Naive thymus-derived CD4-positive, alpha-beta T cell (primary cell): ENCODE measurements around the gene PRPF40A. TPM values are rescaled to one million over a fixed set of nuclear protein-coding genes. Genes with fewer than 3 reads are reported as not detected.
"Not testable (repeated sequence)": the region's sequence is repeated elsewhere in the genome, so short reads cannot be mapped to it uniquely, and the experiment has no call there.

Experiments
- ATAC-seq: fragments of 150-1000 bp; cut with Tn5 transposase; 2 replicates; pipeline ENCODE4 v1.10.0; 2021; ENCODE audit warnings: mild to moderate bottlenecking, moderate library complexity
- CTCF ChIA-PET: fragments of 350-600 bp; sonication (Branson Sonifier 250); formaldehyde crosslinking; loops from one replicate; lab custom pipeline; 2021; ENCODE audit warnings: antibody characterized with exemption; lab: Charles Lee
- POLR2A ChIA-PET: fragments of 350-600 bp; sonication (Branson Sonifier 250); formaldehyde crosslinking; loops from one replicate; lab custom pipeline; 2021; ENCODE audit warnings: antibody characterized with exemption, inconsistent platforms; lab: Charles Lee
- DNase-seq, 9 donors: peaks; one replicate each; pipeline versions ENCODE4 v3.0.0 to v3.0.0-alpha.2; 2020 to 2022; ENCODE audit warnings: mixed read lengths in 1 of 9
- H3K27ac ChIP-seq: one replicate; pipeline ENCODE4 v1.7.0; 2013; ENCODE audit warnings: mild to moderate bottlenecking, low read depth, low read length, moderate library complexity
- H3K27me3 ChIP-seq, 2 donors: one replicate each; pipeline ENCODE4 v1.7.0; 2013; ENCODE audit warnings: low read length in 2 of 2, mild to moderate bottlenecking in 2 of 2, moderate library complexity in 2 of 2; ENCODE audit not compliant: control insufficient read depth in 2 of 2, insufficient read depth in 2 of 2
- H3K36me3 ChIP-seq, 3 experiments: 1 replicate in 2 of 3; 2 replicates in 1 of 3; pipeline ENCODE4 v1.7.0; 2013; ENCODE audit warnings: low read length in 3 of 3, mild to moderate bottlenecking in 3 of 3, moderate library complexity in 1 of 3; ENCODE audit not compliant: insufficient read depth in 3 of 3, control insufficient read depth in 2 of 3
- H3K4me1 ChIP-seq, 2 donors: one replicate each; pipeline ENCODE4 v1.7.0; 2013; ENCODE audit warnings: low read length in 2 of 2, mild to moderate bottlenecking in 2 of 2, moderate library complexity in 1 of 2; ENCODE audit not compliant: control insufficient read depth in 2 of 2, insufficient read depth in 2 of 2
- H3K4me3 ChIP-seq: 2 replicates; pipeline ENCODE4 v1.7.0; 2013; ENCODE audit warnings: mild to moderate bottlenecking, low read length
- H3K9me3 ChIP-seq, 3 experiments: 1 replicate in 2 of 3; 2 replicates in 1 of 3; pipeline ENCODE4 v1.7.0; 2013; ENCODE audit warnings: low read length in 3 of 3; ENCODE audit not compliant: control insufficient read depth in 2 of 3
- H3K27ac Mint-ChIP-seq, 9 donors: one replicate each; pipeline ENCODE4 v1.8.0; 2020 to 2022; ENCODE audit warnings: mixed read lengths in 9 of 9, mild to moderate bottlenecking in 8 of 9, moderate library complexity in 5 of 9, inconsistent platforms in 2 of 9
- H3K27me3 Mint-ChIP-seq, 5 donors: one replicate each; pipeline ENCODE4 v1.8.0; 2021 to 2022; ENCODE audit warnings: mixed read lengths in 5 of 5, mild to moderate bottlenecking in 1 of 5
- H3K36me3 Mint-ChIP-seq, 5 donors: one replicate each; pipeline ENCODE4 v1.8.0; 2020 to 2022; ENCODE audit warnings: mixed read lengths in 5 of 5, mild to moderate bottlenecking in 3 of 5, inconsistent platforms in 1 of 5
- H3K4me1 Mint-ChIP-seq, 7 donors: one replicate each; pipeline ENCODE4 v1.8.0; 2020 to 2022; ENCODE audit warnings: mixed read lengths in 7 of 7, mild to moderate bottlenecking in 3 of 7, inconsistent platforms in 1 of 7
- H3K4me3 Mint-ChIP-seq, 10 donors: one replicate each; pipeline ENCODE4 v1.8.0; 2020 to 2022; ENCODE audit warnings: mild to moderate bottlenecking in 10 of 10, mixed read lengths in 10 of 10, moderate library complexity in 6 of 10, inconsistent platforms in 2 of 10
- H3K9me3 Mint-ChIP-seq, 11 donors: one replicate each; pipeline ENCODE4 v1.8.0; 2020 to 2022; ENCODE audit warnings: mixed read lengths in 11 of 11, mild to moderate bottlenecking in 4 of 11, inconsistent platforms in 1 of 11, moderate library complexity in 1 of 11
- intact Hi-C, 2 donors: fragments of 100-400 bp; cut with micrococcal nuclease; formaldehyde crosslinking; loops; one replicate each; pipeline ENCODE4 v1.15.1; 2023
- polyA plus RNA-seq, 2 donors: library from polyadenylated mRNA; unstranded; fragments of 300-500 nt; fragmentation: Illumina TruSeq; gene quantifications; one replicate each; pipeline ENCODE4 v1.2.3, GENCODE V29; 2021
- total RNA-seq, 6 experiments: library from RNA in 5 of 6; stranded (reverse) in 5 of 6; gene quantifications; 1 replicate in 5 of 6; 2 replicates in 1 of 6; pipeline ENCODE4 v1.2.3 and lab custom pipeline; 2021 to 2026

The PRPF40A gene
- total RNA-seq (100 to 1,000 TPM; 104 to 126 (median 109) TPM), polyA plus RNA-seq (100 to 1,000 TPM; 116 to 119 TPM), total RNA-seq (lab: John Stamatoyannopoulos, UW) (176 reads per million, percentile 92 among the genes with 10 or more reads in this experiment)

DNA sequence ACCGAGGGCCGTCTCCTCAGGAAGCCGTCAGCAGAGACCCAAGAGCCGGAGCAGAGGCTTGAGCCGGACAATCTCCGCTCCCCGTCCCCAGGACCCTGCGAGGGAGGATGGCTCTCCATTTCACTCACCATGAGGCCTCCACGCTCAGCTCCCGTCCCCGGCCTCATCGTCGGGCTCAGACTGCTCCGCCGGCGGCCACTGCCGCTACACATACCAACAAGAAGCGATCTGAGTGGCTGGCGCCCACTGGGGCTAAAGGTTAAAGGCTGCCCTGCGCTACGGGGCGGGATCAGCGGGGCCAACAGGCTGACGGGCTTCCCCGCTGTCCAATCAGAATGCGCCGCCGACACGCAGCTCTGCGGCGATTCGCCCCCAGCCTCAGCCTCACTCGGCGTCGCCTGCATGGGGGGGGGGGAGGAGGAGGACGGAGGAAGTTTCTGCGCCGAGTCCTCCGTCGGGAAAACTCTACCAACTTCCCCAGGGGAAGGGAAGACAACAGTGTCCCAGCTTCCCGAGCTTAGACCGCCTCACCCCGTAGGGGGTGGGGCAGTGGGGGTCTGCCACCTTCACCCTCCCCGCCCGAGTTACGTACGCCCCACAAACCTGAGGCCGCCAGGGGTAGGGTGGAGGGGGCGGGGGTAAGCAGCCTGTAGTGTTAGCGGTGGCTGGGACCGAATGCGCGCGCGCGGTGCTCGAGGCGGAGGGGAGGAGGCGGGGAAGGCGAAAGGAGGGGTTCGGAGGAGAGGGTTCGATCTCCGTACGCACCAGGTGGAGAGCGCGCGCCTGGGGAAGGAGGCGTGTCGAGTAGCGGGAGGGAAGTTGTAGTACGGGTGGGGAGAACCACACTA lies at the start of gene PRPF40A:
PRPF40A (minus strand) TSS at position 234 of the 848 bp plus-strand sequence; CDS start at position 212, 22 bp downstream.
- CTCF ChIA-PET: no interaction called here
- Mint-ChIP-seq H3K27ac (peak within 1 kb of the TSS; percentile 97 to 100 (median 99)), H3K4me1 (peaks cover 47 to 84% (median 73%) of the 10 kb centered on the region in 7 donors), H3K9me3 (peaks cover 0 to 11% (median 0%) of the 10 kb centered on the region in 11 donors), H3K4me3 (peak within 1 kb of the TSS; percentile 97 to 100 (median 99)), H3K27me3 (no peaks in the 10 kb centered on the region), H3K36me3 (peaks cover 6 to 30% (median 19%) of the 10 kb centered on the region in 5 donors)
- peak; percentile 97 to 99 (median 98) for DNase-seq
- peak within 1 kb of the TSS; percentile 98 for H3K4me3 ChIP-seq
- peaks cover 21 to 35% of the 10 kb centered on the region in 2 donors for H3K4me1 ChIP-seq
- H3K9me3 ChIP-seq: no peaks in the 10 kb centered on the region
- POLR2A ChIA-PET: interaction anchor here (0.9 to 2.6 kb wide), 13 partner anchors 9 to 1454 kb away, joined by 3 to 12 read pairs (median 4); partner anchors contain the start of gene STAM2
- intact Hi-C loops: loop anchor here (1.0 to 10.0 kb wide), 16 partner anchors 13 to 1457 kb away; partner anchors contain the start of genes ARL5A (in 2 of the 2), NMI (in 2 of the 2), RBM43 (in 2 of the 2) and STAM2 (in 2 of the 2)
- H3K36me3 ChIP-seq: peaks cover 0 to 20% (median 0%) of the 10 kb centered on the region in 3 experiments
- peak; percentile 83 for ATAC-seq
- no peaks in the 10 kb centered on the region for H3K27me3 ChIP-seq
- peak within 1 kb of the TSS; percentile 93 for H3K27ac ChIP-seq

- Mint-ChIP-seq H3K27ac (no peak overlapping the region), H3K36me3 (peaks cover 0 to 11% (median 9%) of the 10 kb centered on the region in 5 donors), H3K27me3 (peaks cover 0 to 6% (median 0%) of the 10 kb centered on the region in 5 donors), H3K9me3 (peaks cover 0 to 2% (median 0%) of the 10 kb centered on the region in 11 donors), H3K4me1 (no peaks in the 10 kb centered on the region), H3K4me3 (no peak overlapping the region)
- Histone ChIP-seq H3K4me3 (no peak overlapping the region), H3K27me3 (no peaks in the 10 kb centered on the region), H3K27ac (no peak overlapping the region), H3K36me3 (no peaks in the 10 kb centered on the region), H3K9me3 (no peaks in the 10 kb centered on the region), H3K4me1 (no peaks in the 10 kb centered on the region)
- ChIA-PET CTCF (no interaction called here), POLR2A (no interaction called here)
- intact Hi-C loops: no loop called here
- ATAC-seq (no peak), DNase-seq (no peak)
These were observed 49.7 kb upstream of the PRPF40A start for GRCh38 chr2:152766928-152767327.

DNA sequence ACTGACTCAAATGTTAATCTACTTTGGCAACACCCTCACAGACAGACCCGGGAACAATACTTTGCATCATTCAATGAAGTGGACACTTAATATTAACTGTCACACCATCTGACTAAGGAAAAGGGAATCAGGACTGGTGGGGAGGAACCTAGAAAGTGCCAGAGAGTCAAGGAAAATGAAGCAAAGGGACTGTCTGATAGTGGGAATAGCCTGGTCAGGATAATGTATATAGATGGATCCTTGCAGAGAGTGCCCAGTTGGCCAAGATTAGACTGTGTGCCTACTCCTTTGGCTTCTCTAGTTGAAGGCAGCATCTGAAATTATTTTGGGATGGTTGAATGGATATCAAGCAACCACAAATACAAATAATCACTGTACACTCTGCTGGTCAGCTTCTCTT lies 46.4 kb upstream of the PRPF40A start:
- intact Hi-C loops: no loop called here

DNA sequence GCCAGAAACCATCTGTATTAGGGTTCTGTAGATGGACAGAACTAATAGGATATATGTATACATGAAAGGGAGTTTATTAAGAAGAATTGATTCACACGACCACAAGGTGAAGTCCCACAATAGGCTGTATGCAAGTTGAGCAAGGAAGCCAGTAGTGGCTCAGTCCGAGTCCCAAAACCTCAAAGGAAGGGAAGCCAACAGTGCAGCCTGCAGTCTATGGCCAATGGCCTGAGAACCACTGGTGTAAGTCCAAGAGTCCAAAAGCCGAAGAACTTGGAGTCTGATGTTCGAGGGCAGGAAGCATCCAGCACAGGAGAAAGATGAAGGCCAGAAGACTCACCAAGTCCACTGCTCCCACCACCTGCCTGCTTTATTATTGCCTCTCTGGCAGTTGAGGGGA lies 45.9 kb upstream of the PRPF40A start:
- POLR2A ChIA-PET, H3K4me3 Mint-ChIP-seq, H3K9me3 ChIP-seq, H3K4me1 ChIP-seq, DNase-seq, H3K27me3 Mint-ChIP-seq, ATAC-seq, H3K27me3 ChIP-seq, H3K27ac Mint-ChIP-seq, H3K36me3 ChIP-seq, H3K27ac ChIP-seq, H3K9me3 Mint-ChIP-seq, H3K4me3 ChIP-seq, CTCF ChIA-PET, H3K4me1 Mint-ChIP-seq, intact Hi-C loops: not testable (repeated sequence)
- H3K36me3 Mint-ChIP-seq: peaks cover 0 to 20% (median 17%) of the 10 kb centered on the region in 5 donors

More for the DNA sequence above, 46.4 kb upstream of the PRPF40A start:
- Mint-ChIP-seq H3K27ac (no peak overlapping the region), H3K36me3 (peaks cover 0 to 18% (median 17%) of the 10 kb centered on the region in 5 donors), H3K9me3 (peaks cover 0 to 2% (median 0%) of the 10 kb centered on the region in 11 donors), H3K27me3 (peaks cover 0 to under 1% (median 0%) of the 10 kb centered on the region in 5 donors), H3K4me3 (no peak overlapping the region), H3K4me1 (no peaks in the 10 kb centered on the region)
- no peaks in the 10 kb centered on the region for H3K9me3 ChIP-seq
- H3K27me3 ChIP-seq: no peaks in the 10 kb centered on the region
- peaks cover 0 to 6% (median 0%) of the 10 kb centered on the region in 3 experiments for H3K36me3 ChIP-seq
- H3K27ac ChIP-seq: no peak overlapping the region
- ChIA-PET CTCF (no interaction called here), POLR2A (no interaction called here)
- no peak for DNase-seq
- H3K4me1 ChIP-seq: no peaks in the 10 kb centered on the region
- H3K4me3 ChIP-seq: no peak overlapping the region
- ATAC-seq: no peak

DNA sequence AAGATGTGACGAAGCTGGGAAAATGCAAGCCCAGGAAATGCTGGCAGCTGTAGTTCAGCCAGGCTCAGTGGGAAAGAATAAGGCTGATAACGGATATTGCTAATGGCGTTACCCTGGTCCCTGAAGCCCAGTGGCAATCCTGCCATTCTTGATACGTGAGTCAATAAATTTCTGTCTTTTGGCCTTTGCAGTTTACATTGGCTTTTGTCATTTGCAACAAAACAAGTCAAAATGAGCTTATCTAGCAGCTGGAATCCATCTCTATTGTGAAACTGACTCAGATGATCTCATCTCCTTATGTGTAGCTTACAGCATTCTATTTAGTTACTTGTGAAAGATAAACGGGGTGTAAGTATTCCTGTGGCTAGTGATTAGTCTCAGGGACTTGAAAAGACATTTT lies 44.9 kb upstream of the PRPF40A start:
- H3K4me1 ChIP-seq: no peaks in the 10 kb centered on the region
- ATAC-seq (no peak), DNase-seq (no peak)
- CTCF ChIA-PET: no interaction called here
- H3K36me3 Mint-ChIP-seq: peaks cover 0 to 22% (median 17%) of the 10 kb centered on the region in 5 donors
- no peaks in the 10 kb centered on the region for H3K9me3 Mint-ChIP-seq
- no peaks in the 10 kb centered on the region for H3K27me3 ChIP-seq
- peaks cover 0 to 6% (median 0%) of the 10 kb centered on the region in 3 experiments for H3K36me3 ChIP-seq
- no peak overlapping the region for H3K27ac Mint-ChIP-seq
- H3K4me1 Mint-ChIP-seq: no peaks in the 10 kb centered on the region
- intact Hi-C loops: no loop called here
- H3K4me3 ChIP-seq: no peak overlapping the region
- H3K4me3 Mint-ChIP-seq: no peak overlapping the region
- no peaks in the 10 kb centered on the region for H3K9me3 ChIP-seq
- POLR2A ChIA-PET: no interaction called here
- no peaks in the 10 kb centered on the region for H3K27me3 Mint-ChIP-seq
- H3K27ac ChIP-seq: no peak overlapping the region

- Histone ChIP-seq H3K4me3 (no peak overlapping the region), H3K36me3 (peaks cover 0 to 13% (median 0%) of the 10 kb centered on the region in 3 experiments), H3K27me3 (no peaks in the 10 kb centered on the region), H3K27ac (no peak overlapping the region), H3K9me3 (no peaks in the 10 kb centered on the region), H3K4me1 (no peaks in the 10 kb centered on the region)
- intact Hi-C loops: no loop called here
- Mint-ChIP-seq H3K4me3 (no peak overlapping the region), H3K27me3 (no peaks in the 10 kb centered on the region), H3K4me1 (no peaks in the 10 kb centered on the region), H3K9me3 (no peaks in the 10 kb centered on the region), H3K27ac (no peak overlapping the region), H3K36me3 (peaks cover 4 to 30% (median 23%) of the 10 kb centered on the region in 5 donors)
- no peak for ATAC-seq
- ChIA-PET POLR2A (no interaction called here), CTCF (no interaction called here)
- DNase-seq: no peak
These were observed 44.0 kb upstream of the PRPF40A start for GRCh38 chr2:152761214-152761613.
